Measurements from ENCODE around the gene ZNF423.

Gene ZNF423

DNA sequence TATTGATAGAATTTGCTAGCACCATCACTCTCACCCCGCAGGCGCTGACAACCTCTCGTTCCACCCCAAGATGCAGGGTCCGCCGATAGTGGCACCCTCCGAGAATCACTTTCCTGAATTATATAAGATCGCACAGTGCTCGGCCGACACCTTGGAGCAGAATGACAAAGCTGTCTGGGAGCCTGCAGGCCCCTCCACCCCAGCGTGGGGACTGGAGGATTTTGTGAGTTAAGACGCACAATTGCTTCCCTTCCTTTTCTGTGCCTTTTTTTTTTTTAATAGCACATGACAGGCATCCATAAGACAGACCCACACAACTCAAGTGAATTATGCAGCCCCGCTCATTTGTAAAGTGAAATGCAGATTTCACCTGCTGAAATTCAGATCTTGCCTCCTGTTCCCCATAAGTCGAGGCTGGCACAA, 327.0 kb downstream of the ZNF423 start:
- no peak for TF ChIP-seq HDGF (IDR thresholded peaks at IDR 0.05; ENCODE audit: borderline replicate concordance)
- TF ChIP-seq FOXM1 (IDR thresholded peaks at IDR 0.05; ENCODE audit: borderline replicate concordance), result no peak
- DNase-seq (ENCODE audit: extremely low spot score), result no peak
- POLR2A ChIA-PET, result no interaction called here
- CTCF ChIA-PET, result no interaction called here

DNA sequence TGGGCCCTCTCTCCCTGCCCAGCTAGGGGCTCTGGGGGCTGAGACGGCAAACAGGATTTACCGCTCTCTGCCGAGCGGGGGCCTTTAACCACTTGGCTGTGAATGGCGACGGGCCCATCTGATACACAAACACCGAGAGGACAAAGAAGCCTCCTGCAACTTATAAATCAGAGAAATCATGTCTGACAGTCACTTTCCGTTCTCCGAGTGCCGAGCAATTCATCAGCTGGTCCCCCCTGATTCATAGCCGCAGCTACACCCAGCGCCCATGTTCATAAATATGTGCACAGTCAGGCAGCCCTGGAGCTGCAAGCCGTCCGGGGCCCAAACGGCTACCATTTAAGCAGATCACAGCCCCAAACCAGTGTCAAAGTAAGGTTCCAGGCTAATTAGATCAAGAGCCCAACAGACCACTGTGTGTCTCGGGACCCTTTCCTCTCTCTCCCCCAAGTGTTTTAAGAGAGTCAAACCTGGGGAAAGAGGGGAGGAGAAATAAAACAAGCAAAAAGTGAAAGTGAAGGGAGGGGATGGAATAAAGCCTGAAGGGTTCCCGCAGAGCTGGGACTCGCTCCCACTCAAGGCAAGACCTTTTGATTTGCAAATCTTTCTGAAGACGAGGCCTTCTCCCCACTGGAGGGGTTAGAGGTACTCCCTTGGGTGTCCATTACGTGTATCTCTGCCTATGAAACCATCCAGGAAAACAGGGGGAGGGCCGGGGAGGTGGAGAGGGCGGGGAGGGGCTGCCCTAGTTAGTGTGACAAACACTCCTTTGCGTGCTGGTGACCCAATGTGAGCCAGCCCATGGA, 327.6 kb downstream of the ZNF423 start:
- no peak for DNase-seq (ENCODE audit: extremely low spot score)
- ChIA-PET POLR2A (no interaction called here), CTCF (no interaction called here)
- no peak for TF ChIP-seq SUZ12 (IDR thresholded peaks at IDR 0.05)
- no peak for TF ChIP-seq FOXA1 (IDR thresholded peaks at IDR 0.05)
- TF ChIP-seq BHLHE40 (IDR thresholded peaks at IDR 0.05; ENCODE audit: borderline replicate concordance), result no peak
- TF ChIP-seq CTBP1 (IDR thresholded peaks at IDR 0.05; ENCODE audit: borderline replicate concordance), result no peak
- TF ChIP-seq, protein P1, sequence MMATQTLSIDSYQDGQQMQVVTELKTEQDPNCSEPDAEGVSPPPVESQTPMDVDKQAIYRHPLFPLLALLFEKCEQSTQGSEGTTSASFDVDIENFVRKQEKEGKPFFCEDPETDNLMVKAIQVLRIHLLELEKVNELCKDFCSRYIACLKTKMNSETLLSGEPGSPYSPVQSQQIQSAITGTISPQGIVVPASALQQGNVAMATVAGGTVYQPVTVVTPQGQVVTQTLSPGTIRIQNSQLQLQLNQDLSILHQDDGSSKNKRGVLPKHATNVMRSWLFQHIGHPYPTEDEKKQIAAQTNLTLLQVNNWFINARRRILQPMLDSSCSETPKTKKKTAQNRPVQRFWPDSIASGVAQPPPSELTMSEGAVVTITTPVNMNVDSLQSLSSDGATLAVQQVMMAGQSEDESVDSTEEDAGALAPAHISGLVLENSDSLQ (IDR thresholded peaks at IDR 0.05), result no peak
- TF ChIP-seq ELF4 (IDR thresholded peaks at IDR 0.05), result no peak
- TF ChIP-seq SP1 (IDR thresholded peaks at IDR 0.05), result no peak
- no peak for TF ChIP-seq FOXM1 (IDR thresholded peaks at IDR 0.05; ENCODE audit: borderline replicate concordance)
- TF ChIP-seq FOXK2 (IDR thresholded peaks at IDR 0.05), result no peak
- no peak for TF ChIP-seq ARNT (IDR thresholded peaks at IDR 0.05)
- no peak for TF ChIP-seq ZNF384 (IDR thresholded peaks at IDR 0.05)

DNA sequence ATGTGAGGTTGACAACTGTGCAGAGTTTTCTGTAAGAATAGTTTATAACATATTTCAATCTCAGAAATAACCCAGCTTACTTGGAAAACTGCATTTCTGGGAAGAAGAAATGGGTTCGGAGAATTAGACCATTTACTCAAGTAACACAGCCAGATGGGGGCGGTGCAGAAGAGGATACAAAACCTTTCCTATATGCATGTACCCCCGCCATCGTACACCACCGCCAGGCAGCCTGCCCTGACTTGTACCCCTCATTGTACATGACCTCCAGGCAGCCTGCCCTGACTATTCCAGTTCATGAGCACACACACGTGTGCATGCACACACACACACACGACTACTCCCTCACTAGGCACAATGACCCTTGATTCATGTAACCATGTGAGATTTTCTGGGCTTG, 328.3 kb downstream of the ZNF423 start:
- no peak for DNase-seq (ENCODE audit: extremely low spot score)
- POLR2A ChIA-PET, result no interaction called here
- TF ChIP-seq ZNF384 (IDR thresholded peaks at IDR 0.05), result no peak
- no peak for TF ChIP-seq SP1 (IDR thresholded peaks at IDR 0.05)
- TF ChIP-seq ELF4 (IDR thresholded peaks at IDR 0.05), result no peak
- no peak for TF ChIP-seq LEF1 (IDR thresholded peaks at IDR 0.05; ENCODE audit: borderline replicate concordance)
- no peak for TF ChIP-seq ARNT (IDR thresholded peaks at IDR 0.05)
- TF ChIP-seq HDGF (IDR thresholded peaks at IDR 0.05; ENCODE audit: borderline replicate concordance), result no peak
- no peak for TF ChIP-seq BHLHE40 (IDR thresholded peaks at IDR 0.05; ENCODE audit: borderline replicate concordance)
- no peak for TF ChIP-seq L3MBTL2 (conservative IDR thresholded peaks at IDR 0.05)
- TF ChIP-seq FOXM1 (IDR thresholded peaks at IDR 0.05; ENCODE audit: borderline replicate concordance), result no peak
- no peak for TF ChIP-seq FOXA1 (IDR thresholded peaks at IDR 0.05)
- TF ChIP-seq TARDBP (IDR thresholded peaks at IDR 0.05), result no peak
- no peak for TF ChIP-seq NFRKB (IDR thresholded peaks at IDR 0.05)
- no peak for TF ChIP-seq CTBP1 (IDR thresholded peaks at IDR 0.05; ENCODE audit: borderline replicate concordance)
- TF ChIP-seq, protein P1 (IDR thresholded peaks at IDR 0.05), result no peak
- TF ChIP-seq FOXK2 (IDR thresholded peaks at IDR 0.05), result no peak
- CTCF ChIA-PET, result no interaction called here

DNA sequence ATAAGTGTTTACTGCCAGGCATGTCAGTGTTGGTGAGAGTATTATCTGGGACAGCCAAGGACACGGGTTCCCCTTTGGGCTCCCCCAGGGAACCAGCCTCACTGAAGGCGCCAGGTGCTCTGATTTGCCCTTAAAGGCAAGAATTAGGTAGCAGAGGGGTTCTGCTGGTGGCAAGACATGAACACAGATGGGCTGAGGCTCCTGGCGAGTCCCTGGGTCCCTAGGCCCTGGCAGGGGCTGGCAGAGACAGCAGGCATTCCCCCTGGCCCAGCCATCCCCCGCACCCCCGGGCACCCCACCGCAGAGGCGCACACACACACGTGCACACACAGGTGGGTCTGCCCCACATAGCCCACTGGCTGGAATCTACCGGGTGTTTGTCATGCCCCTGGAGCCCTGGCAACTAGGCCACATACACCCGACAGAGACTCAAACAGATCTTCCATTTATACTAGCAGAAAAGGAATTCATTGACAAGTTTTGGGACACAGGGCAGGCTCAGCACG, 329.0 kb downstream of the ZNF423 start:
- DNase-seq (ENCODE audit: extremely low spot score), result no peak
- no peak for TF ChIP-seq ELF4 (IDR thresholded peaks at IDR 0.05)
- TF ChIP-seq SP1 (IDR thresholded peaks at IDR 0.05), result no peak
- TF ChIP-seq BHLHE40 (IDR thresholded peaks at IDR 0.05; ENCODE audit: borderline replicate concordance), result no peak
- TF ChIP-seq FOXK2 (IDR thresholded peaks at IDR 0.05), result no peak
- TF ChIP-seq SUZ12 (IDR thresholded peaks at IDR 0.05), result no peak
- TF ChIP-seq LEF1 (IDR thresholded peaks at IDR 0.05; ENCODE audit: borderline replicate concordance), result no peak
- TF ChIP-seq TARDBP (IDR thresholded peaks at IDR 0.05), result no peak
- no peak for TF ChIP-seq ZNF384 (IDR thresholded peaks at IDR 0.05)
- TF ChIP-seq ARNT (IDR thresholded peaks at IDR 0.05), result no peak
- TF ChIP-seq L3MBTL2 (conservative IDR thresholded peaks at IDR 0.05), result no peak
- TF ChIP-seq, protein P1 (IDR thresholded peaks at IDR 0.05), result no peak
- no peak for TF ChIP-seq HDGF (IDR thresholded peaks at IDR 0.05; ENCODE audit: borderline replicate concordance)
- TF ChIP-seq FOXM1 (IDR thresholded peaks at IDR 0.05; ENCODE audit: borderline replicate concordance), result no peak
- CTCF ChIA-PET, result no interaction called here

DNA sequence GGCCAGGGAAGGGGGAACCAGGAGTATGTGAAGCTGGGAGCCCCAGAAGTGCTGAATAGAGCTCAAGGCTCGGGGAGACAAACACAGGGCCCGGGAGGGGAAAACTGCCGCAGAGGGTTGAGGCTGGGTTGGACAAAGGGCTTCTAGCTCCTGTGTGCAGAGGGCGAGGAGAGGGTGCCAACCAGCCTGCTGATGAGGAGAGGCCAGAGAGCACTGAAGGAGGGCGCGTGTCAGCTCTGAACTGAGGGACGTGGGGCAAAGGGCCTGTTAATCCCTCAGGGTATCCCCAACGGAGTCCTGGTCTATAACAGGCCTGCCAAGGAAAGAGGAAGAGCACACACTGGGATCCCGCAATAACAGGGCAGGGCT, 331.0 kb downstream of the ZNF423 start:
- ChIA-PET CTCF (no interaction called here), POLR2A (no interaction called here)
- no peak for DNase-seq (ENCODE audit: extremely low spot score)
- TF ChIP-seq CTBP1 (IDR thresholded peaks at IDR 0.05; ENCODE audit: borderline replicate concordance) (no peak), LEF1 (IDR thresholded peaks at IDR 0.05; ENCODE audit: borderline replicate concordance) (no peak), BHLHE40 (IDR thresholded peaks at IDR 0.05; ENCODE audit: borderline replicate concordance) (no peak), FOXK2 (IDR thresholded peaks at IDR 0.05) (no peak), ELF4 (IDR thresholded peaks at IDR 0.05) (no peak), FOXA1 (IDR thresholded peaks at IDR 0.05) (no peak), ZNF384 (IDR thresholded peaks at IDR 0.05) (no peak), NFRKB (IDR thresholded peaks at IDR 0.05) (no peak), SUZ12 (IDR thresholded peaks at IDR 0.05) (no peak)

More for the DNA sequence above, 329.0 kb downstream of the ZNF423 start:
- POLR2A ChIA-PET, result no interaction called here

DNA sequence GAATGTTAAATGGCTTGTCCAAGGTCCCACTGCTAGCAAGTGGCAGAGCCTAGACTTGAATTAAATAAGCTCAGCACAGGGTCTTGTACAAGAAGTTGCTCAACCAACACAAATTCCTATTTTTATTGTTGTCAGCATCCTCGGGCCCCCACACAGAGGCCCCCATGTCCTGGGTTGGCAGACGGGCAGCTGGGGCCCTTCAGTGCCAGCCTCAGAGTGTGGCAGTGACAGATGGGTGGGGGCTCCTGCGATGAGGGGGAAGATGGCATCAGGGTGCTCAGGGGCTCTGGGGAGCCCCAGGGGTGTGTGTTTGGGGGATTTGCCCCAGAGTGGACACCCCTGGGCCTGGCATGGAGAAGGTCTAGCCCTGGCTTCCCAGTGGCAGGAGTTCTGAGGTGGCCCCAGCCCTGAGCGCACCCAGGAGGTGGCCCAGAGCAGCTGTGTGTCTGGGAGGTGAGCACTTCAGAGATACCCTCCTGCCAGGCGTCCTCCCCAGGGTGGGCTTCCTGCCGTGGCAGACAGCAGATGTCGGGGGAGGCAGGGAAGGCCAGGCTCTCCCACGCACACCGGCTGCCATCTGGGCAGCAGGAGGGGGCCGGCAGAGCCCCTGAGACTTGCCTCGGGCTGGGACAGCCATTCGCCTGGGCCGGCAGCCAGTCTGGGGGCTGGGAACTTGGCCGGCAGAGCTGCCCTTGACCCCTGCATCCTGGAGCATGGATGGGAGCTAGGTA, 331.5 kb downstream of the ZNF423 start:
- POLR2A ChIA-PET, result no interaction called here
- TF ChIP-seq ELF4 (IDR thresholded peaks at IDR 0.05) (no peak), CTBP1 (IDR thresholded peaks at IDR 0.05; ENCODE audit: borderline replicate concordance) (no peak), TARDBP (IDR thresholded peaks at IDR 0.05) (no peak), SP1 (IDR thresholded peaks at IDR 0.05) (no peak), BHLHE40 (IDR thresholded peaks at IDR 0.05; ENCODE audit: borderline replicate concordance) (no peak), ZNF384 (IDR thresholded peaks at IDR 0.05) (no peak), ARNT (IDR thresholded peaks at IDR 0.05) (no peak), FOXM1 (IDR thresholded peaks at IDR 0.05; ENCODE audit: borderline replicate concordance) (no peak), FOXK2 (IDR thresholded peaks at IDR 0.05) (no peak), FOXA1 (IDR thresholded peaks at IDR 0.05) (no peak), SUZ12 (IDR thresholded peaks at IDR 0.05) (no peak), HDGF (IDR thresholded peaks at IDR 0.05; ENCODE audit: borderline replicate concordance) (no peak), NFRKB (IDR thresholded peaks at IDR 0.05) (no peak), L3MBTL2 (conservative IDR thresholded peaks at IDR 0.05) (no peak), LEF1 (IDR thresholded peaks at IDR 0.05; ENCODE audit: borderline replicate concordance) (no peak)
- TF ChIP-seq, protein P1 (IDR thresholded peaks at IDR 0.05), result no peak
- CTCF ChIA-PET, result no interaction called here
- no peak for DNase-seq (ENCODE audit: extremely low spot score)
